ENCODE measurements around the gene GNAS. TPM values are rescaled to one million over a fixed set of nuclear protein-coding genes. Genes with fewer than 3 reads are reported as not detected.

GNAS gene
- total RNA-seq, 1 experiment from 2014 or later: 1,936 TPM

DNA sequence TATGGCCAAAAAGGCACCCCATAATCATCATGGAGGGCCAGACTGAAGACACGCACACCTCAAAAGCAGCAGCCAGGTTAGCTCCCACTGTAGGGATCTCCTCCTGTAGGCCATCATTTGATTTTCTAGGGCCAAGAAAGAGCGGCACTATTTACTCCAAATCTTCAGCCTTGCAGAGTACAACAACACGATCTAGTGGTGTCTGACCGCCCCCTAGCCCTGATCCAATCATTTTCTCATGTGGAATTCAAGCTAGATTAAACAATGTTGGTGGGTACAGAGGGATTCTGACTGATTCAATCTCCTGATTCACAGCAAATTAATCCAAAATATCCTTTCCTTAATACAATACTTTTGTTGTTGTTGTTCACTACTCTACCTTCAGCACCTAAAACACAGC lies 14.3 kb upstream of the GNAS start:
- no peaks in the 10 kb centered on the region; the same call in none of the 2 replicates for H3K27me3 ChIP-seq (replicated peaks; ENCODE audit: control insufficient read depth, insufficient read depth, low read length)
- POLR2A ChIA-PET: interaction anchor here (0.6 kb wide), 1 partner anchor 26 kb away, joined by 7 read pairs; no protein-coding TSS in a partner anchor

DNA sequence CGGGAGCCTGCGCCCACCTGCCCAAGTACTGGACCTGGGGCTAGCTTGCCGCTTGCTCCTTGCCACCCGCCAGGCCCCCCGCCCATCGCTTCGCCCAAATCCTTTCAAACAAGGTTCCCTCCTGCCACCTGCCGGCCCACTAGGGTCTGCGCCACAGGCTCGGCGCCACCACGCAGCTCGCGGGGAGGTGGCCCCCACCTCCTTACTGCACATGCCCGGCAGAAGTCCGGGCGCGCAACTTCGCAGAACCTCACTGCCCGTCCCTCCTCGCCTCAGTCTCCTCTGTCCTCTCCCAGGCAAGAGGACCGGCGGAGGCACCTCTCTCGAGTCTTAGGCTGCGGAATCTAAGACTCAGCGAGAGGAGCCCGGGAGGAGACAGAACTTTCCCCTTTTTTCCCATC lies 13.0 kb upstream of the GNAS start:
- BruUV-seq (replicated peaks): no TSS peak
- H3K9me3 Mint-ChIP-seq (ENCODE audit: unreplicated experiment): no peaks in the 10 kb centered on the region
- H3K4me1 ChIP-seq: no peaks in the 10 kb centered on the region
- no peaks in the 10 kb centered on the region; the same call in none of the 2 replicates for H3K27me3 ChIP-seq (replicated peaks; ENCODE audit: control insufficient read depth, insufficient read depth, low read length)
- peak; percentile 85 to 86 for DNase-seq
- peak overlapping the region; percentile 26 for H3K4me3 ChIP-seq (ENCODE audit: low read depth, low read length)
- H3K9me3 ChIP-seq: no peaks in the 10 kb centered on the region
- ChIA-PET POLR2A (no interaction called here), CTCF (interaction anchor here (0.5 to 2.2 kb wide), 11 partner anchors 10 to 631 kb away, joined by 3 to 32 read pairs (median 4); partner anchors contain the start of gene STX16)
- no peak overlapping the region for H3K27ac Mint-ChIP-seq (ENCODE audit: unreplicated experiment)
- H3K36me3 ChIP-seq (ENCODE audit: control insufficient read depth, insufficient read depth, low read length): no peaks in the 10 kb centered on the region
- TF ChIP-seq, protein P1, sequence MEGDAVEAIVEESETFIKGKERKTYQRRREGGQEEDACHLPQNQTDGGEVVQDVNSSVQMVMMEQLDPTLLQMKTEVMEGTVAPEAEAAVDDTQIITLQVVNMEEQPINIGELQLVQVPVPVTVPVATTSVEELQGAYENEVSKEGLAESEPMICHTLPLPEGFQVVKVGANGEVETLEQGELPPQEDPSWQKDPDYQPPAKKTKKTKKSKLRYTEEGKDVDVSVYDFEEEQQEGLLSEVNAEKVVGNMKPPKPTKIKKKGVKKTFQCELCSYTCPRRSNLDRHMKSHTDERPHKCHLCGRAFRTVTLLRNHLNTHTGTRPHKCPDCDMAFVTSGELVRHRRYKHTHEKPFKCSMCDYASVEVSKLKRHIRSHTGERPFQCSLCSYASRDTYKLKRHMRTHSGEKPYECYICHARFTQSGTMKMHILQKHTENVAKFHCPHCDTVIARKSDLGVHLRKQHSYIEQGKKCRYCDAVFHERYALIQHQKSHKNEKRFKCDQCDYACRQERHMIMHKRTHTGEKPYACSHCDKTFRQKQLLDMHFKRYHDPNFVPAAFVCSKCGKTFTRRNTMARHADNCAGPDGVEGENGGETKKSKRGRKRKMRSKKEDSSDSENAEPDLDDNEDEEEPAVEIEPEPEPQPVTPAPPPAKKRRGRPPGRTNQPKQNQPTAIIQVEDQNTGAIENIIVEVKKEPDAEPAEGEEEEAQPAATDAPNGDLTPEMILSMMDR (IDR thresholded peaks at IDR 0.05; ENCODE audit: insufficient read depth in 1 of 2, low read depth in 1 of 2, low read length in 1 of 2, severe bottlenecking in 1 of 2, unreplicated experiment in 1 of 2): peak; percentile 94 to 97
- H3K4me3 Mint-ChIP-seq (ENCODE audit: unreplicated experiment): peak overlapping the region; percentile 69
- H3K4me1 Mint-ChIP-seq (ENCODE audit: low read depth, unreplicated experiment): no peaks in the 10 kb centered on the region
- H3K27me3 Mint-ChIP-seq (ENCODE audit: insufficient read depth, unreplicated experiment): peaks cover 39% of the 10 kb centered on the region
- intact Hi-C loops (cut with micrococcal nuclease; ENCODE audit: unreplicated experiment): loop anchor here (1.0 to 10.0 kb wide), 3 partner anchors 189 to 602 kb away; partner anchors contain the start of gene STX16
- H3K36me3 Mint-ChIP-seq (ENCODE audit: insufficient read depth, unreplicated experiment): no peaks in the 10 kb centered on the region

More for the DNA sequence above, 14.3 kb upstream of the GNAS start:
- H3K36me3 Mint-ChIP-seq (ENCODE audit: insufficient read depth, unreplicated experiment): no peaks in the 10 kb centered on the region
- Histone ChIP-seq H3K9me3 (no peaks in the 10 kb centered on the region), H3K4me3 (ENCODE audit: low read depth, low read length) (no peak overlapping the region), H3K4me1 (no peaks in the 10 kb centered on the region), H3K36me3 (ENCODE audit: control insufficient read depth, insufficient read depth, low read length) (no peaks in the 10 kb centered on the region)
- no peak overlapping the region for H3K4me3 Mint-ChIP-seq (ENCODE audit: unreplicated experiment)
- H3K27me3 Mint-ChIP-seq (ENCODE audit: insufficient read depth, unreplicated experiment): peaks cover 38% of the 10 kb centered on the region
- no peak overlapping the region for H3K27ac Mint-ChIP-seq (ENCODE audit: unreplicated experiment)
- no peaks in the 10 kb centered on the region for H3K9me3 Mint-ChIP-seq (ENCODE audit: unreplicated experiment)
- CTCF ChIA-PET: interaction anchor here (0.6 to 2.2 kb wide), 3 partner anchors 9 to 679 kb away, joined by 3 to 32 read pairs (median 4); partner anchors contain the start of gene STX16
- DNase-seq: no peak
- intact Hi-C loops (cut with micrococcal nuclease; ENCODE audit: unreplicated experiment): loop anchor here (2.0 to 10.0 kb wide), 2 partner anchors 187 to 363 kb away; partner anchors contain the start of gene STX16
- BruUV-seq (replicated peaks): no TSS peak
- TF ChIP-seq, protein P1 (IDR thresholded peaks at IDR 0.05; ENCODE audit: insufficient read depth in 1 of 2, low read depth in 1 of 2, low read length in 1 of 2, severe bottlenecking in 1 of 2, unreplicated experiment in 1 of 2): no peak
- H3K4me1 Mint-ChIP-seq (ENCODE audit: low read depth, unreplicated experiment): no peaks in the 10 kb centered on the region

DNA sequence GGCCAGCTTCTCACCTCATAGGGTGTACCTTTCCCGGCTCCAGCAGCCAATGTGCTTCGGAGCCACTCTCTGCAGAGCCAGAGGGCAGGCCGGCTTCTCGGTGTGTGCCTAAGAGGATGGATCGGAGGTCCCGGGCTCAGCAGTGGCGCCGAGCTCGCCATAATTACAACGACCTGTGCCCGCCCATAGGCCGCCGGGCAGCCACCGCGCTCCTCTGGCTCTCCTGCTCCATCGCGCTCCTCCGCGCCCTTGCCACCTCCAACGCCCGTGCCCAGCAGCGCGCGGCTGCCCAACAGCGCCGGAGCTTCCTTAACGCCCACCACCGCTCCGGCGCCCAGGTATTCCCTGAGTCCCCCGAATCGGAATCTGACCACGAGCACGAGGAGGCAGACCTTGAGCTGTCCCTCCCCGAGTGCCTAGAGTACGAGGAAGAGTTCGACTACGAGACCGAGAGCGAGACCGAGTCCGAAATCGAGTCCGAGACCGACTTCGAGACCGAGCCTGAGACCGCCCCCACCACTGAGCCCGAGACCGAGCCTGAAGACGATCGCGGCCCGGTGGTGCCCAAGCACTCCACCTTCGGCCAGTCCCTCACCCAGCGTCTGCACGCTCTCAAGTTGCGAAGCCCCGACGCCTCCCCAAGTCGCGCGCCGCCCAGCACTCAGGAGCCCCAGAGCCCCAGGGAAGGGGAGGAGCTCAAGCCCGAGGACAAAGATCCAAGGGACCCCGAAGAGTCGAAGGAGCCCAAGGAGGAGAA lies 12.3 kb upstream of the GNAS start:
- Mint-ChIP-seq H3K9me3 (ENCODE audit: unreplicated experiment) (no peaks in the 10 kb centered on the region), H3K36me3 (ENCODE audit: insufficient read depth, unreplicated experiment) (no peaks in the 10 kb centered on the region), H3K4me3 (ENCODE audit: unreplicated experiment) (peak overlapping the region; percentile 69), H3K27ac (ENCODE audit: unreplicated experiment) (no peak overlapping the region), H3K4me1 (ENCODE audit: low read depth, unreplicated experiment) (no peaks in the 10 kb centered on the region), H3K27me3 (ENCODE audit: insufficient read depth, unreplicated experiment) (peaks cover 37% of the 10 kb centered on the region)
- intact Hi-C loops (cut with micrococcal nuclease; ENCODE audit: unreplicated experiment): loop anchor here (1.0 to 10.0 kb wide), 3 partner anchors 189 to 603 kb away; partner anchors contain the start of gene STX16
- Histone ChIP-seq H3K9me3 (no peaks in the 10 kb centered on the region), H3K4me3 (ENCODE audit: low read depth, low read length) (peak overlapping the region; percentile 26), H3K4me1 (no peaks in the 10 kb centered on the region), H3K36me3 (ENCODE audit: control insufficient read depth, insufficient read depth, low read length) (no peaks in the 10 kb centered on the region), H3K27me3 (replicated peaks; ENCODE audit: control insufficient read depth, insufficient read depth, low read length) (no peaks in the 10 kb centered on the region; the same call in none of the 2 replicates)
- BruUV-seq (replicated peaks): no TSS peak
- ChIA-PET POLR2A (no interaction called here), CTCF (interaction anchor here (0.5 to 2.2 kb wide), 9 partner anchors 11 to 632 kb away, joined by 3 to 32 read pairs (median 3); partner anchors contain the start of gene STX16)
- TF ChIP-seq, protein P1 (IDR thresholded peaks at IDR 0.05; ENCODE audit: insufficient read depth in 1 of 2, low read depth in 1 of 2, low read length in 1 of 2, severe bottlenecking in 1 of 2, unreplicated experiment in 1 of 2): no peak
- no peak for DNase-seq
